NCI-H2081 treated with DMSO at 0.1 percent for 48 hours (cell line): Measurements from ENCODE around the gene FAM228A.
"Not testable (repeated sequence)": the region's sequence is repeated elsewhere in the genome, so short reads cannot be mapped to it uniquely, and the experiment has no call there.

ENCODE experiments used
- DNase-seq: peaks from one replicate; lab custom pipeline; 2025; lab: John Stamatoyannopoulos, UW

Gene FAM228A

GRCh38 chr2:24174851-24175277, at the start of gene FAM228A:
Gene FAM228A (plus strand): TSS chr2:24175053. CDS start chr2:24175481, 428 bp downstream.
- no peak for DNase-seq

GRCh38 chr2:24125956-24126355, 48.9 kb upstream of the FAM228A start:
- DNase-seq: no peak

- no peak for DNase-seq
Observed at GRCh38 chr2:24132543-24132942, 42.3 kb upstream of the FAM228A start.

- not testable (repeated sequence) for DNase-seq
Observed at GRCh38 chr2:24140305-24140704, 34.5 kb upstream of the FAM228A start.

GRCh38 chr2:24147364-24147763, 27.5 kb upstream of the FAM228A start:
- no peak for DNase-seq

GRCh38 chr2:24152413-24153197, 22.2 kb upstream of the FAM228A start:
- no peak for DNase-seq

- DNase-seq: no peak
Observed at GRCh38 chr2:24153478-24153877, 21.4 kb upstream of the FAM228A start.

- DNase-seq: no peak
Observed at GRCh38 chr2:24158131-24158530, 16.7 kb upstream of the FAM228A start.

- DNase-seq: no peak
Observed at GRCh38 chr2:24159708-24160107, 15.1 kb upstream of the FAM228A start.

- DNase-seq: no peak
Observed at GRCh38 chr2:24160761-24161160, 14.1 kb upstream of the FAM228A start.

GRCh38 chr2:24162494-24162893, 12.4 kb upstream of the FAM228A start:
- DNase-seq: no peak

GRCh38 chr2:24163186-24163585, 11.7 kb upstream of the FAM228A start:
- DNase-seq: no peak

GRCh38 chr2:24163601-24164000, 11.3 kb upstream of the FAM228A start:
- DNase-seq: no peak

- no peak for DNase-seq
Observed at GRCh38 chr2:24164416-24164973, 10.4 kb upstream of the FAM228A start.

- no peak for DNase-seq
Observed at GRCh38 chr2:24169023-24169422, 5.8 kb upstream of the FAM228A start.

- no peak for DNase-seq
Observed at GRCh38 chr2:24175631-24176187, 856 bp downstream of the FAM228A start.

GRCh38 chr2:24176326-24176725, 1.5 kb downstream of the FAM228A start:
- DNase-seq: no peak

- DNase-seq: no peak
Observed at GRCh38 chr2:24179683-24180082, 4.8 kb downstream of the FAM228A start.

- DNase-seq: no peak
Observed at GRCh38 chr2:24181849-24182248, 7.0 kb downstream of the FAM228A start.

- DNase-seq: no peak
Observed at GRCh38 chr2:24182507-24182906, 7.7 kb downstream of the FAM228A start.

GRCh38 chr2:24183366-24184069, 8.7 kb downstream of the FAM228A start:
- no peak for DNase-seq

GRCh38 chr2:24189551-24189950, 14.7 kb downstream of the FAM228A start:
- DNase-seq: no peak

- no peak for DNase-seq
Observed at GRCh38 chr2:24190503-24190902, 15.7 kb downstream of the FAM228A start.
